GM12878 (cell line): ENCODE data around the gene NTM. TPM values are rescaled to one million over a fixed set of nuclear protein-coding genes. Genes with fewer than 3 reads are reported as not detected.

Source experiments
- ATAC-seq: fragments of 200-7000 bp; cut with Tn5 transposase; 3 replicates; pipeline ENCODE4 v1.9.1; 2020; ENCODE audit warnings: mild to moderate bottlenecking, moderate library complexity
- BruUV-seq: library from RNA; stranded (reverse); fragments of 400-500 nt; replicated peaks from 2 replicates; lab custom pipeline; 2021; lab: Mats Ljungman, UMichigan
- CTCF ChIA-PET: fragments of 300-600 bp; sonication (Branson Sonifier 250); formaldehyde crosslinking; extraction: SDS; loops from one replicate; lab custom pipeline; 2021; ENCODE audit warnings: inconsistent platforms; lab: Yijun Ruan, JAX
- POLR2A ChIA-PET: fragments of 350-600 bp; formaldehyde crosslinking; extraction: SDS; loops from one replicate; lab custom pipeline; 2021; ENCODE audit warnings: inconsistent platforms; lab: Charles Lee
- RAD21 ChIA-PET: fragments of 300-600 bp; sonication (Branson Sonifier 250); formaldehyde crosslinking; loops from one replicate; lab custom pipeline; 2023; ENCODE audit warnings: antibody characterized with exemption; ENCODE audit not compliant: unreplicated experiment; lab: Charles Lee
- SMC1A ChIA-PET: fragments of 300-600 bp; sonication (Branson Sonifier 250); formaldehyde crosslinking; loops from one replicate; lab custom pipeline; 2023; ENCODE audit not compliant: unreplicated experiment, uncharacterized antibody; lab: Charles Lee
- DNase-seq: peaks from one replicate; pipeline ENCODE4 v3.0.0-alpha.2; 2011; ENCODE audit warnings: low read depth, low spot score
- FAIRE-seq: peaks from 3 replicates; lab custom pipeline; 2011; peaks lifted over from hg19 to GRCh38; lab: Jason Lieb, UNC
- H2AFZ ChIP-seq: 2 replicates; pipeline ENCODE4 v1.6.0; 2011; ENCODE audit warnings: low read depth, low read length, control low read depth; ENCODE audit not compliant: control insufficient read depth
- H3K27ac ChIP-seq: 2 replicates; pipeline ENCODE4 v1.5.1; 2011; ENCODE audit warnings: control low read depth; ENCODE audit not compliant: control insufficient read depth, insufficient read depth
- H3K27me3 ChIP-seq, 2 experiments: replicated peaks in 1 of 2; 2 replicates each; pipeline versions ENCODE4 v1.6.0 to v1.6.1; 2011; ENCODE audit warnings: low read length in 1 of 2; ENCODE audit not compliant: control insufficient read depth in 2 of 2, insufficient read depth in 2 of 2
- H3K36me3 ChIP-seq, 2 experiments: 2 replicates each; pipeline ENCODE4 v1.5.1; 2011; ENCODE audit warnings: low read length in 1 of 2; ENCODE audit not compliant: control insufficient read depth in 2 of 2, insufficient read depth in 2 of 2
- H3K4me1 ChIP-seq: 2 replicates; pipeline ENCODE4 v1.6.1; 2011; ENCODE audit warnings: mild to moderate bottlenecking, low read length, moderate library complexity, mixed read lengths; ENCODE audit not compliant: control insufficient read depth, insufficient read depth
- H3K4me2 ChIP-seq: 2 replicates; pipeline ENCODE4 v1.6.0; 2011; ENCODE audit warnings: control low read depth; ENCODE audit not compliant: control insufficient read depth, insufficient read depth
- H3K4me3 ChIP-seq: fragments of 200-600 bp; sonication (generic); 2 replicates; pipeline ENCODE4 v1.5.1; 2016
- H3K79me2 ChIP-seq: 2 replicates; pipeline ENCODE4 v1.6.0; 2011; ENCODE audit warnings: low read length; ENCODE audit not compliant: control insufficient read depth, insufficient read depth
- H3K9ac ChIP-seq: 2 replicates; pipeline ENCODE4 v1.8.0; 2011; ENCODE audit warnings: low read length, control low read depth, mixed read lengths; ENCODE audit not compliant: control insufficient read depth, insufficient read depth
- H3K9me3 ChIP-seq: replicated peaks from 3 replicates; pipeline ENCODE4 v1.5.1; 2011; ENCODE audit warnings: mild to moderate bottlenecking, low read length; ENCODE audit not compliant: control insufficient read depth, insufficient read depth
- H4K20me1 ChIP-seq: 2 replicates; pipeline ENCODE4 v1.6.0; 2011; ENCODE audit not compliant: control insufficient read depth, insufficient read depth
- ASH2L ChIP-seq: fragments of 300-600, 200-600 bp; sonication (generic); IDR thresholded peaks from 2 replicates; pipeline ENCODE4 v1.6.1; 2017; ENCODE audit warnings: low read depth, mild to moderate bottlenecking, borderline replicate concordance
- CUX1 ChIP-seq: IDR thresholded peaks from 2 replicates; pipeline ENCODE4 v1.6.1; 2012; ENCODE audit warnings: improper control_type of control experiment, low read depth, low read length; ENCODE audit not compliant: insufficient replicate concordance
- EED ChIP-seq: sonication (generic); IDR thresholded peaks from 2 replicates; pipeline ENCODE4 v1.6.1; 2016; ENCODE audit warnings: antibody characterized with exemption, low read depth
- FOS ChIP-seq: IDR thresholded peaks from 3 replicates; pipeline ENCODE4 v1.6.1; 2011; ENCODE audit warnings: borderline replicate concordance; ENCODE audit not compliant: insufficient read length; ENCODE audit errors: extremely low read depth
- KLF5 ChIP-seq: fragments of 450-650 bp; IDR thresholded peaks from 2 replicates; pipeline ENCODE4 v1.6.1; 2014; ENCODE audit warnings: mild to moderate bottlenecking; ENCODE audit not compliant: partially characterized antibody
- MEF2B ChIP-seq: fragments of 450-650 bp; IDR thresholded peaks from 2 replicates; pipeline ENCODE4 v1.6.1; 2018; ENCODE audit warnings: mild to moderate bottlenecking, moderate library complexity; ENCODE audit not compliant: partially characterized antibody, poor library complexity, severe bottlenecking
- MYC ChIP-seq: IDR thresholded peaks from 2 replicates; pipeline ENCODE4 v1.6.1; 2011; ENCODE audit warnings: mild to moderate bottlenecking, low read length, moderate library complexity, inconsistent platforms; ENCODE audit not compliant: insufficient read depth, insufficient replicate concordance, insufficient read length, severe bottlenecking
- RBBP5 ChIP-seq: fragments of 200-600 bp; sonication (generic); conservative IDR thresholded peaks from 2 replicates; pipeline ENCODE4 v1.6.1; 2016
- RELA ChIP-seq: fragments of 450-650 bp; IDR thresholded peaks from 2 replicates; pipeline ENCODE4 v1.8.0; 2014; ENCODE audit warnings: borderline replicate concordance; ENCODE audit not compliant: partially characterized antibody
- RUNX3 ChIP-seq: IDR thresholded peaks from 2 replicates; pipeline ENCODE4 v1.6.1; 2012; ENCODE audit warnings: low read length, inconsistent platforms
- SMAD5 ChIP-seq: IDR thresholded peaks from 2 replicates; pipeline ENCODE4 v1.6.1; 2016; ENCODE audit warnings: antibody characterized with exemption, low read depth
- SPI1 ChIP-seq: IDR thresholded peaks from 2 replicates; pipeline ENCODE4 v1.6.1; 2011; ENCODE audit warnings: low read depth, mild to moderate bottlenecking, low read length, moderate library complexity, borderline replicate concordance; ENCODE audit not compliant: insufficient read depth
- STAT3 ChIP-seq: IDR thresholded peaks from 2 replicates; pipeline ENCODE4 v1.6.1; 2011; ENCODE audit warnings: low read depth, low read length, improper control_type of control experiment
- TCF3 ChIP-seq: IDR thresholded peaks from 2 replicates; pipeline ENCODE4 v1.6.1; 2012; ENCODE audit warnings: low read depth, mild to moderate bottlenecking, low read length, borderline replicate concordance; ENCODE audit not compliant: insufficient read depth
- USF1 ChIP-seq: IDR thresholded peaks from 2 replicates; pipeline ENCODE4 v1.6.1; 2011; ENCODE audit warnings: borderline replicate concordance, low read depth, mild to moderate bottlenecking, moderate library complexity, mixed read lengths, low read length; ENCODE audit not compliant: insufficient read depth; ENCODE audit errors: extremely low read length
- YY1 ChIP-seq: IDR thresholded peaks from 2 replicates; pipeline ENCODE4 v1.6.1; 2011; ENCODE audit warnings: low read depth, mild to moderate bottlenecking, low read length
- ZNF217 ChIP-seq: fragments of 450-650 bp; IDR thresholded peaks from 2 replicates; pipeline ENCODE4 v1.6.1; 2017; ENCODE audit warnings: antibody characterized with exemption, mild to moderate bottlenecking
- ZNF24 ChIP-seq: fragments of 450-650 bp; IDR thresholded peaks from 2 replicates; pipeline ENCODE4 v1.6.1; 2017; ENCODE audit warnings: antibody characterized with exemption, mild to moderate bottlenecking
- WGBS: methylation state at CpG from one replicate; pipeline ENCODE4 v1.1.6; 2016; ENCODE audit warnings: low lambda C conversion rate; ENCODE audit not compliant: insufficient replicate concordance, insufficient coverage; ENCODE audit errors: missing lambda C conversion rate; 5-methylcytosine and 5-hydroxymethylcytosine counted together
- in situ Hi-C: fragments of 300-500 bp; cut with MboI; formaldehyde crosslinking; loops from 9 replicates; pipeline ENCODE4 v1.14.3; 2018; ENCODE audit warnings: mixed read lengths
- intact Hi-C: fragments of 100-400 bp; cut with micrococcal nuclease; formaldehyde crosslinking; loops from one replicate; pipeline ENCODE4 v1.14.2; 2022; ENCODE audit not compliant: unreplicated experiment
- polyA plus RNA-seq, 11 experiments: library from polyadenylated mRNA; depleted of rRNA in 4 of 11; unstranded in 6 of 11; stranded (reverse) in 5 of 11; fragments of >200 nt; fragmentation: Nextera tagmentation in 4 of 11; fragmentation: Illumina TruSeq in 1 of 11; extraction: Ambion mirVana in 4 of 11; extraction: Trizol in 1 of 11; gene quantifications; 1 replicate in 1 of 11; 2 replicates in 10 of 11; pipeline versions ENCODE4 v1.2.1 to v1.2.3, GENCODE V29; 2011 to 2016; ENCODE audit warnings: inconsistent platforms in 2 of 11, missing spikeins in 2 of 11, low read depth in 1 of 11
- total RNA-seq, 4 experiments: library from RNA; depleted of rRNA in 3 of 4; stranded (reverse); fragments of >200 nt in 3 of 4; fragmentation: Illumina TruSeq in 1 of 4; extraction: Trizol in 1 of 4; gene quantifications; 2 replicates each; pipeline versions ENCODE4 v1.2.1 to v1.2.3, GENCODE V29; 2013 to 2021

The NTM gene
- total and polyA plus RNA-seq, 10 of the 15 experiments (the other 5 are each of a cell fraction or from before 2014, with no cell fraction given) = not detected

- no peak for TF ChIP-seq SMAD5
- TF ChIP-seq RBBP5 = no peak
- TF ChIP-seq ASH2L = no peak
- no peak for TF ChIP-seq MYC
- no peak for TF ChIP-seq RELA
- TF ChIP-seq EED = no peak
- no peak for TF ChIP-seq ZNF24
Observed at GRCh38 chr11:132263875-132264274, 893.5 kb downstream of the NTM start (continued).

GRCh38 chr11:132264616-132265015, 894.2 kb downstream of the NTM start:
- RAD21 ChIA-PET = no interaction called here
- Histone ChIP-seq H2AFZ (no peak overlapping the region), H3K79me2 (no peaks in the 10 kb centered on the region), H3K4me1 (no peaks in the 10 kb centered on the region), H3K27ac (no peak overlapping the region), H4K20me1 (no peaks in the 10 kb centered on the region), H3K4me3 (no peak overlapping the region), H3K9me3 (no peaks in the 10 kb centered on the region), H3K27me3 (peaks cover 2 to 3% of the 10 kb centered on the region in 2 experiments; a peak in 2 of 4 replicates), H3K36me3 (no peaks in the 10 kb centered on the region), H3K4me2 (no peak overlapping the region), H3K9ac (no peak overlapping the region)
- 64% methylated on average over 1 of the region's 1 CpG for WGBS
- no peak for DNase-seq
- in situ Hi-C loops = no loop called here
- BruUV-seq = no TSS peak
- SMC1A ChIA-PET = no interaction called here
- FAIRE-seq = no peak
- POLR2A ChIA-PET = no interaction called here
- CTCF ChIA-PET = interaction anchor here (1.7 kb wide), 1 partner anchor 14 kb away, joined by 4 read pairs; no protein-coding TSS in a partner anchor
- intact Hi-C loops = no loop called here
- no peak for ATAC-seq
- TF ChIP-seq FOS (no peak), USF1 (no peak), ZNF217 (no peak), CUX1 (no peak), STAT3 (no peak), RUNX3 (no peak), YY1 (no peak), SPI1 (no peak), MEF2B (no peak), TCF3 (no peak), KLF5 (no peak)
